Ishikawa (cell line): ENCODE measurements around the gene MKX.
A peak's percentile ranks its signal among the peaks of the same experiment; 100 is the strongest.

ENCODE experiments used
- CEBPB ChIP-seq: IDR thresholded peaks from 2 replicates; pipeline ENCODE4 v1.6.1; 2012
- CREB1 ChIP-seq: IDR thresholded peaks from 2 replicates; pipeline ENCODE4 v1.6.1; 2012; ENCODE audit warnings: low read depth
- EGR1 ChIP-seq: IDR thresholded peaks from 2 replicates; pipeline ENCODE4 v1.6.1; 2012
- EP300 ChIP-seq: IDR thresholded peaks from 2 replicates; pipeline ENCODE4 v1.6.1; 2012; ENCODE audit warnings: borderline replicate concordance
- FOXM1 ChIP-seq: IDR thresholded peaks from 2 replicates; pipeline ENCODE4 v1.6.1; 2012; ENCODE audit warnings: low read depth, borderline replicate concordance
- NFIC ChIP-seq: IDR thresholded peaks from 2 replicates; pipeline ENCODE4 v1.6.1; 2012
- RAD21 ChIP-seq: IDR thresholded peaks from 2 replicates; pipeline ENCODE4 v1.6.1; 2012; ENCODE audit warnings: low read depth
- TAF1 ChIP-seq: IDR thresholded peaks from 2 replicates; pipeline ENCODE4 v1.6.1; 2012; ENCODE audit warnings: low read depth, mild to moderate bottlenecking
- TCF12 ChIP-seq: IDR thresholded peaks from 2 replicates; pipeline ENCODE4 v1.6.1; 2012; ENCODE audit warnings: low read depth
- TEAD4 ChIP-seq: IDR thresholded peaks from 2 replicates; pipeline ENCODE4 v1.6.1; 2012
- YY1 ChIP-seq: IDR thresholded peaks from 2 replicates; pipeline ENCODE4 v1.6.1; 2012; ENCODE audit warnings: low read depth
- ZBTB7A ChIP-seq: IDR thresholded peaks from 2 replicates; pipeline ENCODE4 v1.6.1; 2012; ENCODE audit warnings: low read depth
- TF ChIP-seq, protein P1 (sequence below): IDR thresholded peaks from 2 replicates; pipeline ENCODE4 v1.6.1; 2012
- TF ChIP-seq, protein P2 (sequence below): IDR thresholded peaks from 2 replicates; pipeline ENCODE4 v1.6.1; 2012
- TF ChIP-seq, protein P3 (sequence below): IDR thresholded peaks from 2 replicates; pipeline ENCODE4 v1.6.1; 2012; ENCODE audit warnings: low read depth, mild to moderate bottlenecking

The MKX gene

DNA sequence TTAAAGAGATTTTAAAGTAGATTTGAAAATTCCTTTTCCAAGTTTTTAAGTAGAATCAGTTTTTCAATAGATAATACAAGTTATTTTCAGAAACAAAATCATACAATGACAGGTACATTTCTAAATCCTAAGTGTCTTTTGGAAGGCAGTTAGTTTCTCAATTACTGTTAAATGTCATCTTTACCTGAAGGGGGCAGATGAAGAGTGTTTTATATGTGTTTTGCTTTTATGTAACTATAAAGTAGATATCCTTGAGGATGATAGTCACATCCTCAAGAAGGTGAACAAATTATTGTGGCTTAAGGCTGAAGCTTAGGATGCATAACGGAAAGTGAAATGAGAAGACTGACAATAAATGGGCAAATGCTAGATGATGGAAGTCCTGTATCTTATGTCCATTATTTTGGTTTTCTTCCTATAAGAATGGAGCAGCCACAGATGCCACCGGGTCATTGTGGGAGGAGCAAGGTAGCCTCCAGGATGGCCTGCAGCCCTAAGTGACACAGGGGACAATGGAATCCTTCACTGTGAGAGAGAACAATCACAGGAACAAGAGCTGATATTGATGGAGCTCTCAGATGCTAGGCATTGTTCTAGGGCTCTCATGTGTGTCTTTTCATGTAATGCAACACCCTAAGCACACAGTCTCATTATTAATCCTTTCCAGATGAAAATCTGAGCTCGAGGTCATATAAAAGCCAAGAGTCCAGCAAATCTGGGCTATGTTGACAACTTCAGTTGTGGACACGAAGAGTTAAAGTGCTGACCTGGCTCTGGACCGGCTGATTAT lies 14.1 kb upstream of the MKX start:
- TF ChIP-seq EP300, result peak; percentile 62; the same call in 1 of the 2 replicates
- TF ChIP-seq, protein P1, sequence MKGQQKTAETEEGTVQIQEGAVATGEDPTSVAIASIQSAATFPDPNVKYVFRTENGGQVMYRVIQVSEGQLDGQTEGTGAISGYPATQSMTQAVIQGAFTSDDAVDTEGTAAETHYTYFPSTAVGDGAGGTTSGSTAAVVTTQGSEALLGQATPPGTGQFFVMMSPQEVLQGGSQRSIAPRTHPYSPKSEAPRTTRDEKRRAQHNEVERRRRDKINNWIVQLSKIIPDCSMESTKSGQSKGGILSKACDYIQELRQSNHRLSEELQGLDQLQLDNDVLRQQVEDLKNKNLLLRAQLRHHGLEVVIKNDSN, result no peak
- TF ChIP-seq TEAD4, result 0 out of 2 replicates have a peak, but pooled peaks have one; percentile 26
- peak; percentile 80 for TF ChIP-seq TCF12

DNA sequence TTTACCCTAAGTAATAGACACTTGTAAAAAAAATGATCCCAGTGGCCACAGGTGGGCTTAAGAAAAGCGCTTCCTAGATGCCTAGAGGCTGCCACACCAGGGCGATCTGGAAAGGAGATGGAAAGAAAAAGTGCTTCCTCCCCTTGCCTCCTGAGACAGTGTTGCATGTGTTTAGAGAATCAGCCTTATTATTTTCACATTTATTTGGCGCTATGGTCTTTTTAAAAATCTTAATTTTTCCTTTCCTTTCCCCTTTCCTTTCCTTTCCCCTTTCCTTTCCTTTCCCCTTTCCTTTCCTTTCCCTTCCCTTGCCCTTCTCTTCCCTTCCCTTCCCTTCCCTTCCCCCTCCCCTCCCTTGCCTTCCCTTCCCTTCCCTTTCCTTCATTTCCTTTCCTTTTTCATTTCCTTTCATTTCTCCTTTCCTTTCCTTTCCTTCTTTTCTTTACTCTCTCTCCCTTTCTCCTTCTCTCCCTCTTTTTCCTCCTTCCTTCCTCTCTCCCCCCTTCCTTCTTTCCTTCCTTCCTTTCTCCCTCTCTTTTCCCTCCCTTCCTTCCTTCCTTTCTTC lies 7.1 kb upstream of the MKX start:
- TF ChIP-seq NFIC (no peak), EGR1 (no peak), TCF12 (no peak), FOXM1 (no peak), TAF1 (no peak), CEBPB (no peak), CREB1 (no peak), YY1 (no peak)
- TF ChIP-seq, protein P1, result no peak
- TF ChIP-seq, protein P2, sequence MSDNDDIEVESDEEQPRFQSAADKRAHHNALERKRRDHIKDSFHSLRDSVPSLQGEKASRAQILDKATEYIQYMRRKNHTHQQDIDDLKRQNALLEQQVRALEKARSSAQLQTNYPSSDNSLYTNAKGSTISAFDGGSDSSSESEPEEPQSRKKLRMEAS, result no peak
- TF ChIP-seq, protein P3, sequence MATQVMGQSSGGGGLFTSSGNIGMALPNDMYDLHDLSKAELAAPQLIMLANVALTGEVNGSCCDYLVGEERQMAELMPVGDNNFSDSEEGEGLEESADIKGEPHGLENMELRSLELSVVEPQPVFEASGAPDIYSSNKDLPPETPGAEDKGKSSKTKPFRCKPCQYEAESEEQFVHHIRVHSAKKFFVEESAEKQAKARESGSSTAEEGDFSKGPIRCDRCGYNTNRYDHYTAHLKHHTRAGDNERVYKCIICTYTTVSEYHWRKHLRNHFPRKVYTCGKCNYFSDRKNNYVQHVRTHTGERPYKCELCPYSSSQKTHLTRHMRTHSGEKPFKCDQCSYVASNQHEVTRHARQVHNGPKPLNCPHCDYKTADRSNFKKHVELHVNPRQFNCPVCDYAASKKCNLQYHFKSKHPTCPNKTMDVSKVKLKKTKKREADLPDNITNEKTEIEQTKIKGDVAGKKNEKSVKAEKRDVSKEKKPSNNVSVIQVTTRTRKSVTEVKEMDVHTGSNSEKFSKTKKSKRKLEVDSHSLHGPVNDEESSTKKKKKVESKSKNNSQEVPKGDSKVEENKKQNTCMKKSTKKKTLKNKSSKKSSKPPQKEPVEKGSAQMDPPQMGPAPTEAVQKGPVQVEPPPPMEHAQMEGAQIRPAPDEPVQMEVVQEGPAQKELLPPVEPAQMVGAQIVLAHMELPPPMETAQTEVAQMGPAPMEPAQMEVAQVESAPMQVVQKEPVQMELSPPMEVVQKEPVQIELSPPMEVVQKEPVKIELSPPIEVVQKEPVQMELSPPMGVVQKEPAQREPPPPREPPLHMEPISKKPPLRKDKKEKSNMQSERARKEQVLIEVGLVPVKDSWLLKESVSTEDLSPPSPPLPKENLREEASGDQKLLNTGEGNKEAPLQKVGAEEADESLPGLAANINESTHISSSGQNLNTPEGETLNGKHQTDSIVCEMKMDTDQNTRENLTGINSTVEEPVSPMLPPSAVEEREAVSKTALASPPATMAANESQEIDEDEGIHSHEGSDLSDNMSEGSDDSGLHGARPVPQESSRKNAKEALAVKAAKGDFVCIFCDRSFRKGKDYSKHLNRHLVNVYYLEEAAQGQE, result no peak

DNA sequence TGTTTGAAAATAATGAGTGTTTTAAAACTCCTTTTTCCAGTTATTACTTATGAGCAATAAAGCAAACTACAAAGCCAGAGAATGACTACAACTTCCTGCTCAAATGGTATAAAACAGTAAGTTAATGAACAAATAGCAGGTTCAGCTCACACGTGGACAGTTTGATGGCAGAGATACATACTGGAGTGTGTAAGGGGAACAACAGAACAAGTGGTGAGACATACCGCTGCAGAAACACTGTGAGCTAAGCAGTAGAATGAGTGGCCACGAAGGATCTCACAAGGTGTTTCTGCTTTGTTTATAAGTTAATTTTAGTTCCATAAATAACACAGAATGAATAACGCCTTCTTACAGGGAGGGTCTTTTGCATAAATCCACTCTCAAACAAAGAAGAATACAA lies 3.0 kb upstream of the MKX start:
- TF ChIP-seq, protein P2, result no peak
- TF ChIP-seq CEBPB (no peak), ZBTB7A (no peak), EP300 (no peak), FOXM1 (no peak), CREB1 (no peak), TCF12 (no peak), TAF1 (no peak), TEAD4 (no peak), NFIC (no peak), YY1 (no peak), EGR1 (no peak), RAD21 (no peak)
- TF ChIP-seq, protein P1, result no peak
- TF ChIP-seq, protein P3, result no peak

DNA sequence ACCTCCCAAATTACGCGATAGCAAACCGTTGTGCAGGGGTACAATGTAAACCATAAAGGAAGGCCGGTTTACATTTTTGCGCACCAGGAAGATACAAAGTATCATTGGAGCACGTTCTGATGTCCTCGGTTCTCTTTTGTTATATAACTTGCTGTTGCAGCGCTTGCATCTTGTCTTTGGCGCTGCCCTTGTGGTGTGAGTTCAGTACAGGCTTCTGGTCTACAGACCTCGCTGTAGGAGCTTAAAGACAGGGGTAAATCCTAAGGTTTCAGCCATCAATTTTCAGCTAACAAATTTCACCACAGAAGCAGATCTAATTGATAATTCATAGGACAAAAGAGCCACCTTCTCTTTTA lies 1.5 kb upstream of the MKX start:
- TF ChIP-seq TAF1 (no peak), FOXM1 (no peak), ZBTB7A (no peak), TEAD4 (no peak), NFIC (no peak), RAD21 (no peak), CREB1 (no peak)
- TF ChIP-seq, protein P1, result no peak

DNA sequence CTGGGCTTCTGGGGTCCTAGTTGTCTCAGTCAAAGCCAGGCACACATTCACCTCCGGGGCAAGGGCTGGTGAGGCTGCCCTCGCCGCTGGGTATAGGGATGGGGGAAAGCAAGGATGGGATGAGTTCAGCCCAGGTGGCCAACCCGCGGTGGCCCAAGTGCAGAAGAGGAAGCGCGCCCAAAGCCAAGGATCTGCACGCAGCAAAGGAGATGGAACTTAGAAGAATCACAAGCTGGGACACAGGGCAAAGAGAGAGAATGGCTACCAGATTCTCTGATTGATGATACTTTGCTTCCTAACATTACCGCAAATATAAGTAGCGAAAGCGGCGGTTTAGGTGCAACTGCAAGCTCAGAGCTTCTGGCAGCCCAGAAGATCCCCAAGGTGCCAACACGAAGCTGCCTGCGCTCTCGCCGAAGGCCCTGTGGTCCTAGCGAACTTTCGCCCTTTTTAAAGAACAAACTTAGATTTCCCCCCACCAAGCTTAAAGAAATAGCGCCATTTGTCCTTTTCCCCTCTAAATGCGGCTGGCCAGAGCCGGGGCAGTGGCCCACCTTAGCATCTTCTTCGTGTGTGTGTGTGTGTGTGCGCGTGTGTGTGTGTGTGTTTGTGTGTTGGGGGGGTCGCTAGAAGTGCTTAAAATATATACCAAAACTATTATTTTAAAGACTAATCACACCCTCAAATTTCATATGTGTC lies 927 bp upstream of the MKX start:
- TF ChIP-seq YY1 (no peak), TCF12 (no peak), EGR1 (no peak), CEBPB (no peak), EP300 (no peak), RAD21 (no peak), FOXM1 (no peak), NFIC (no peak), CREB1 (no peak), TEAD4 (no peak), TAF1 (no peak)
- TF ChIP-seq, protein P3, result no peak
